A549 (cell line): ENCODE data around the gene NDUFS4. TPM values are rescaled to one million over a fixed set of nuclear protein-coding genes. Genes with fewer than 3 reads are reported as not detected.

ENCODE experiments used
- ATAC-seq, 2 experiments: fragments of 200-7000 bp in 1 of 2; fragments of >200 bp in 1 of 2; cut with Nextera tagmentation in 1 of 2; cut with Tn5 transposase in 1 of 2; 3 replicates each; pipeline versions ENCODE4 v1.8.0 to v1.9.1; 2018 to 2020; ENCODE audit warnings: mild to moderate bottlenecking in 1 of 2, moderate library complexity in 1 of 2
- CTCF ChIA-PET: fragments of 300-600 bp; sonication (Branson Sonifier 250); formaldehyde crosslinking; extraction: SDS; loops from one replicate; lab custom pipeline; 2021; ENCODE audit warnings: antibody characterized with exemption, inconsistent platforms; lab: Yijun Ruan, JAX
- POLR2A ChIA-PET: fragments of 350-600 bp; formaldehyde crosslinking; extraction: SDS; loops from one replicate; lab custom pipeline; 2021; ENCODE audit warnings: antibody characterized with exemption, inconsistent platforms; lab: Yijun Ruan, JAX
- DNase-seq, 2 experiments: peaks; one replicate each; pipeline versions ENCODE4 v3.0.0 to v3.0.0-alpha.2; 2011 to 2016; ENCODE audit warnings: low read depth in 1 of 2, low spot score in 1 of 2
- FAIRE-seq: peaks from 2 replicates; lab custom pipeline; 2011; peaks lifted over from hg19 to GRCh38; lab: Jason Lieb, UNC
- H3K27ac ChIP-seq, 2 experiments: fragments of >200 bp; sonication (Bioruptor Twin); formaldehyde crosslinking; 3 replicates each; pipeline ENCODE4 v1.5.1; 2016 to 2017
- H3K4me1 ChIP-seq: fragments of >200 bp; sonication (Bioruptor Twin); formaldehyde crosslinking; 3 replicates; pipeline ENCODE4 v1.6.1; 2016
- H3K4me2 ChIP-seq: fragments of >200 bp; sonication (Bioruptor Twin); formaldehyde crosslinking; 3 replicates; pipeline ENCODE4 v1.6.1; 2016
- H3K4me3 ChIP-seq: fragments of >200 bp; sonication (Bioruptor Twin); formaldehyde crosslinking; 3 replicates; pipeline ENCODE4 v1.5.1; 2016
- H3K9me3 ChIP-seq: fragments of >200 bp; sonication (Bioruptor Twin); formaldehyde crosslinking; 3 replicates; pipeline ENCODE4 v1.6.1; 2016
- BCL3 ChIP-seq: fragments of >200 bp; sonication (Bioruptor Twin); formaldehyde crosslinking; IDR thresholded peaks from 3 replicates; pipeline ENCODE4 v1.6.1; 2016
- CBX2 ChIP-seq: fragments of 200-600 bp; sonication (generic); IDR thresholded peaks from 2 replicates; pipeline ENCODE4 v1.6.1; 2016; ENCODE audit warnings: low read depth, mild to moderate bottlenecking, borderline replicate concordance
- CEBPB ChIP-seq, 2 experiments: fragments of >200 bp in 1 of 2; sonication (Bioruptor Twin) in 1 of 2; formaldehyde crosslinking in 1 of 2; IDR thresholded peaks; 2 replicates each; pipeline ENCODE4 v1.6.1; 2012 to 2016
- CHD2 ChIP-seq: fragments of 150-350 bp; IDR thresholded peaks from 2 replicates; pipeline ENCODE4 v1.6.1; 2014; ENCODE audit warnings: low read length; ENCODE audit not compliant: partially characterized antibody
- CHD4 ChIP-seq: fragments of 200-600 bp; sonication (generic); IDR thresholded peaks from 2 replicates; pipeline ENCODE4 v1.6.1; 2016; ENCODE audit warnings: antibody characterized with exemption, mild to moderate bottlenecking, borderline replicate concordance
- CTCF ChIP-seq: fragments of >200 bp; sonication (Bioruptor Twin); formaldehyde crosslinking; IDR thresholded peaks from 3 replicates; pipeline ENCODE4 v1.5.1; 2016
- E2F6 ChIP-seq: IDR thresholded peaks from 2 replicates; pipeline ENCODE4 v1.6.1; 2012; ENCODE audit warnings: low read depth, borderline replicate concordance
- EHMT2 ChIP-seq: fragments of 200-600 bp; sonication (generic); IDR thresholded peaks from 2 replicates; pipeline ENCODE4 v1.6.1; 2016; ENCODE audit warnings: antibody characterized with exemption, low read depth, mild to moderate bottlenecking, moderate library complexity
- ELK1 ChIP-seq: fragments of 150-350 bp; IDR thresholded peaks from 2 replicates; pipeline ENCODE4 v1.6.1; 2014; ENCODE audit warnings: low read depth, mild to moderate bottlenecking, low read length
- ESRRA ChIP-seq: fragments of 150-350 bp; IDR thresholded peaks from 2 replicates; pipeline ENCODE4 v1.6.1; 2014; ENCODE audit warnings: mild to moderate bottlenecking, low read length, borderline replicate concordance
- FOSL2 ChIP-seq, 2 experiments: fragments of 450-650 bp in 1 of 2; fragments of >200 bp in 1 of 2; sonication (Bioruptor Twin) in 1 of 2; formaldehyde crosslinking; IDR thresholded peaks; 2 replicates each; pipeline versions ENCODE4 v1.5.0 to v1.6.1; 2016 to 2020; ENCODE audit warnings: mild to moderate bottlenecking in 1 of 2, moderate library complexity in 1 of 2
- GATA3 ChIP-seq: IDR thresholded peaks from 2 replicates; pipeline ENCODE4 v1.6.1; 2012; ENCODE audit warnings: borderline replicate concordance
- HOXB5 ChIP-seq: fragments of 250-450 bp; sonication (Bioruptor Pico); IDR thresholded peaks from 2 replicates; pipeline ENCODE4 v1.5.0; 2020; ENCODE audit warnings: mild to moderate bottlenecking, moderate library complexity
- MYC ChIP-seq: IDR thresholded peaks from 2 replicates; pipeline ENCODE4 v1.6.1; 2012; ENCODE audit warnings: mild to moderate bottlenecking, inconsistent platforms, low read length, improper control_type of control experiment, borderline replicate concordance
- NPAS2 ChIP-seq: fragments of 250-450 bp; sonication (Bioruptor Pico); IDR thresholded peaks from 2 replicates; pipeline ENCODE4 v1.8.0; 2022; ENCODE audit warnings: mild to moderate bottlenecking, moderate library complexity, borderline replicate concordance
- PHF8 ChIP-seq: fragments of 200-600 bp; sonication (generic); IDR thresholded peaks from 2 replicates; pipeline ENCODE4 v1.6.1; 2016; ENCODE audit warnings: low read depth, mild to moderate bottlenecking, antibody characterized with exemption, moderate library complexity, borderline replicate concordance
- POLR2AphosphoS2 ChIP-seq: conservative IDR thresholded peaks from 2 replicates; pipeline ENCODE4 v1.6.1; 2012; ENCODE audit warnings: low read length, improper control_type of control experiment, inconsistent platforms
- RAD21 ChIP-seq, 2 experiments: fragments of >200 bp in 1 of 2; sonication (Bioruptor Twin) in 1 of 2; formaldehyde crosslinking in 1 of 2; IDR thresholded peaks in 1 of 2; conservative IDR thresholded peaks in 1 of 2; 2 replicates in 1 of 2; 3 replicates in 1 of 2; pipeline ENCODE4 v1.6.1; 2012 to 2018; ENCODE audit warnings: inconsistent platforms in 1 of 2
- RCOR1 ChIP-seq: fragments of 150-350 bp; IDR thresholded peaks from 2 replicates; pipeline ENCODE4 v1.6.1; 2014; ENCODE audit warnings: antibody characterized with exemption, low read length, low read depth
- RFX5 ChIP-seq: fragments of 450-650 bp; IDR thresholded peaks from 2 replicates; pipeline ENCODE4 v1.7.1; 2014; ENCODE audit warnings: antibody characterized with exemption, mild to moderate bottlenecking, moderate library complexity
- SMC3 ChIP-seq: fragments of >200 bp; sonication (Bioruptor Twin); formaldehyde crosslinking; IDR thresholded peaks from 3 replicates; pipeline ENCODE4 v1.6.1; 2018; ENCODE audit warnings: inconsistent platforms
- ZNF302 ChIP-seq: fragments of 250-450 bp; sonication (Bioruptor Pico); IDR thresholded peaks from 2 replicates; pipeline ENCODE4 v1.9.0; 2021; ENCODE audit warnings: inconsistent platforms, mild to moderate bottlenecking, moderate library complexity
- WGBS: methylation state at CpG from one replicate; pipeline ENCODE4 v1.1.6; 2017; ENCODE audit errors: missing lambda C conversion rate; 5-methylcytosine and 5-hydroxymethylcytosine counted together
- polyA plus RNA-seq, 4 experiments: library from polyadenylated mRNA; depleted of rRNA in 3 of 4; stranded (reverse); fragments of >200 nt; fragmentation: RNase III in 1 of 4; extraction: RNeasy Plus Mini Kit Qiagen cat#74134 plus additional on column Dnase treatment in 1 of 4; gene quantifications; 2 replicates in 3 of 4; 3 replicates in 1 of 4; pipeline ENCODE4 v1.2.3, GENCODE V29; 2011 to 2017

Gene NDUFS4
- polyA plus RNA-seq, 2 of the 4 experiments (the other 2 are of a cell fraction), result 163 to 260 TPM

GRCh38 chr5:53667621-53668020 is 107.2 kb downstream of the NDUFS4 start:
- TF ChIP-seq MYC, result no peak
- no peak for TF ChIP-seq NPAS2 (CRISPR knock-in tag)
- no peak for TF ChIP-seq CHD2
- TF ChIP-seq GATA3, result no peak
- TF ChIP-seq CHD4, result no peak
- no peak for TF ChIP-seq BCL3
- TF ChIP-seq EHMT2, result no peak
- no peak for TF ChIP-seq ZNF302 (CRISPR knock-in tag)
- TF ChIP-seq CEBPB (IDR thresholded peaks at IDR 0.05), result no peak
- no peak for TF ChIP-seq RFX5
- no peak for TF ChIP-seq CBX2
- no peak for TF ChIP-seq ESRRA
- no peak for TF ChIP-seq E2F6
- TF ChIP-seq CTCF, result no peak
- no peak for TF ChIP-seq RCOR1
- no peak for TF ChIP-seq SMC3
- TF ChIP-seq HOXB5 (CRISPR knock-in tag), result no peak
- ChIA-PET CTCF (interaction anchor here (1.1 kb wide), 1 partner anchor 159 kb away, joined by 4 read pairs; no protein-coding TSS in a partner anchor), POLR2A (no interaction called here)
- Histone ChIP-seq H3K9me3 (no peaks in the 10 kb centered on the region), H3K4me1 (no peaks in the 10 kb centered on the region), H3K4me2 (no peak overlapping the region), H3K27ac (no peak overlapping the region), H3K4me3 (no peak overlapping the region)
- ATAC-seq (no peak), FAIRE-seq (no peak), DNase-seq (no peak)
- 87% methylated on average over 2 of the region's 2 CpGs for WGBS

GRCh38 chr5:53671447-53671846 is 111.0 kb downstream of the NDUFS4 start:
- WGBS, result 86% methylated on average over 3 of the region's 3 CpGs
- ATAC-seq, result no peak
- DNase-seq, result no peak
- ChIA-PET POLR2A (no interaction called here), CTCF (no interaction called here)
- Histone ChIP-seq H3K4me3 (no peak overlapping the region), H3K4me2 (no peak overlapping the region), H3K4me1 (no peaks in the 10 kb centered on the region), H3K27ac (no peak overlapping the region), H3K9me3 (no peaks in the 10 kb centered on the region)
- TF ChIP-seq RAD21 (conservative IDR thresholded peaks at IDR 0.05 in 1 of 2, IDR thresholded peaks at IDR 0.05 in 1 of 2) (no peak), FOSL2 (IDR thresholded peaks at IDR 0.05) (no peak), FOSL2 (CRISPR knock-in tag; IDR thresholded peaks at IDR 0.05) (no peak), POLR2AphosphoS2 (no peak), ELK1 (no peak), PHF8 (no peak), MYC (no peak)
- no peak for FAIRE-seq
